HepG2 (cell line): ENCODE measurements around the gene VPS4A. TPM values are rescaled to one million over a fixed set of nuclear protein-coding genes. Genes with fewer than 3 reads are reported as not detected.

Source experiments
- AGO1 ChIP-seq: fragments of 200-400 bp; formaldehyde crosslinking; IDR thresholded peaks from 2 replicates; pipeline ENCODE4 v1.6.1; 2017; ENCODE audit warnings: mild to moderate bottlenecking, low read depth, low read length, moderate library complexity; ENCODE audit not compliant: poor library complexity, severe bottlenecking
- ASH2L ChIP-seq: fragments of 300-600, 200-600 bp; sonication (generic); IDR thresholded peaks from 2 replicates; pipeline ENCODE4 v1.7.0; 2017; ENCODE audit warnings: low read depth, mild to moderate bottlenecking, moderate library complexity, mixed read lengths, low read length; ENCODE audit not compliant: insufficient read length
- CBX2 ChIP-seq, 2 experiments: fragments of 200-600 bp in 1 of 2; sonication (generic); formaldehyde crosslinking in 1 of 2; IDR thresholded peaks; 2 replicates each; pipeline versions ENCODE4 v1.7.0 to v1.8.1; 2018 to 2022; ENCODE audit warnings: low read depth in 2 of 2, low read length in 1 of 2, mild to moderate bottlenecking in 1 of 2, missing genetic modification reagents in 1 of 2
- DNMT3B ChIP-seq: conservative IDR thresholded peaks from 2 replicates; pipeline ENCODE4 v1.6.1; 2016; ENCODE audit warnings: missing biosample characterization, control low read depth
- ETS1 ChIP-seq: sonication (generic); formaldehyde crosslinking; IDR thresholded peaks from 2 replicates; pipeline ENCODE4 v1.4.0; 2020; ENCODE audit warnings: missing genetic modification reagents
- HNRNPH1 ChIP-seq: fragments of 200-400 bp; formaldehyde crosslinking; optimal IDR thresholded peaks from 2 replicates; pipeline ENCODE3; 2017; ENCODE audit warnings: mild to moderate bottlenecking, low read depth, low read length
- MBNL3 ChIP-seq: fragments of 250-450 bp; sonication (Bioruptor Pico); conservative IDR thresholded peaks from 2 replicates; pipeline ENCODE4 v1.8.0; 2022; ENCODE audit warnings: mild to moderate bottlenecking, inconsistent platforms
- ONECUT2 ChIP-seq: sonication (generic); formaldehyde crosslinking; IDR thresholded peaks from 2 replicates; pipeline ENCODE4 v1.4.0; 2020; ENCODE audit warnings: missing genetic modification reagents
- PLSCR1 ChIP-seq: sonication (generic); formaldehyde crosslinking; IDR thresholded peaks from 2 replicates; pipeline ENCODE4 v1.5.0; 2020; ENCODE audit warnings: missing genetic modification reagents, mild to moderate bottlenecking, borderline replicate concordance
- POLR2AphosphoS2 ChIP-seq: IDR thresholded peaks from 2 replicates; pipeline ENCODE4 v1.6.1; 2011; ENCODE audit warnings: low read depth, low read length, improper control_type of control experiment
- SATB2 ChIP-seq: sonication (generic); formaldehyde crosslinking; IDR thresholded peaks from 2 replicates; pipeline ENCODE4 v1.5.0; 2020; ENCODE audit warnings: missing genetic modification reagents
- SRSF1 ChIP-seq: fragments of 200-400 bp; formaldehyde crosslinking; optimal IDR thresholded peaks from 2 replicates; pipeline ENCODE3; 2017; ENCODE audit warnings: mild to moderate bottlenecking, low read depth, low read length, moderate library complexity
- TOPORS ChIP-seq: sonication (generic); formaldehyde crosslinking; IDR thresholded peaks from 2 replicates; pipeline ENCODE4 v1.8.0; 2023; ENCODE audit warnings: mild to moderate bottlenecking, missing genetic modification reagents
- YEATS2 ChIP-seq: sonication (generic); formaldehyde crosslinking; IDR thresholded peaks from 2 replicates; pipeline ENCODE4 v1.4.0; 2020; ENCODE audit warnings: missing genetic modification reagents, borderline replicate concordance
- ZKSCAN5 ChIP-seq: sonication (generic); formaldehyde crosslinking; IDR thresholded peaks from 2 replicates; pipeline ENCODE4 v1.5.1; 2020; ENCODE audit warnings: mild to moderate bottlenecking, missing genetic modification reagents
- ZNF12 ChIP-seq: sonication (generic); formaldehyde crosslinking; IDR thresholded peaks from 2 replicates; pipeline ENCODE4 v1.5.0; 2020; ENCODE audit warnings: missing genetic modification reagents
- ZNF160 ChIP-seq: sonication (generic); formaldehyde crosslinking; IDR thresholded peaks from 2 replicates; pipeline ENCODE4 v1.8.0; 2022; ENCODE audit warnings: mild to moderate bottlenecking, inconsistent platforms, missing genetic modification reagents
- ZNF260 ChIP-seq: sonication (generic); formaldehyde crosslinking; IDR thresholded peaks from 2 replicates; pipeline ENCODE4 v1.4.0; 2020; ENCODE audit warnings: missing genetic modification reagents, low read depth, mild to moderate bottlenecking, borderline replicate concordance
- ZNF337 ChIP-seq: sonication (generic); formaldehyde crosslinking; IDR thresholded peaks from 2 replicates; pipeline ENCODE4 v1.5.1; 2020; ENCODE audit warnings: missing genetic modification reagents, low read depth, mild to moderate bottlenecking, borderline replicate concordance
- ZNF33B ChIP-seq: sonication (generic); formaldehyde crosslinking; IDR thresholded peaks from 2 replicates; pipeline ENCODE4 v1.5.1; 2020; ENCODE audit warnings: mild to moderate bottlenecking, missing genetic modification reagents
- ZNF546 ChIP-seq: sonication (generic); formaldehyde crosslinking; conservative IDR thresholded peaks from 2 replicates; pipeline ENCODE4 v1.8.1; 2023; ENCODE audit warnings: mild to moderate bottlenecking, missing genetic modification reagents
- ZNF567 ChIP-seq: sonication (generic); formaldehyde crosslinking; IDR thresholded peaks from 2 replicates; pipeline ENCODE4 v1.8.1; 2023; ENCODE audit warnings: mild to moderate bottlenecking, missing genetic modification reagents, borderline replicate concordance
- ZNF891 ChIP-seq: sonication (generic); formaldehyde crosslinking; IDR thresholded peaks from 2 replicates; pipeline ENCODE4 v1.5.0; 2020; ENCODE audit warnings: mild to moderate bottlenecking, missing genetic modification reagents
- polyA plus RNA-seq, 8 experiments: library from polyadenylated mRNA; depleted of rRNA in 3 of 8; stranded (reverse) in 7 of 8; unstranded in 1 of 8; fragments of >200 nt; fragmentation: Illumina TruSeq in 4 of 8; extraction: Trizol in 4 of 8; gene quantifications; 2 replicates each; pipeline versions ENCODE4 v1.2.1 to v1.2.3, GENCODE V29; 2011 to 2016; ENCODE audit warnings: low read depth in 4 of 8, missing spikeins in 1 of 8, mixed read lengths in 1 of 8; ENCODE audit not compliant: insufficient read depth in 1 of 8
- total RNA-seq, 5 experiments: library from RNA; depleted of rRNA; stranded (reverse); fragments of >200 nt; fragmentation: Illumina TruSeq; extraction: Trizol; gene quantifications; 2 replicates each; pipeline ENCODE4 v1.2.3, GENCODE V29; 2016; ENCODE audit warnings: low read depth in 1 of 5

Gene VPS4A
- total and polyA plus RNA-seq, 2 of the 13 experiments (the other 11 are each of a cell fraction or from before 2014, with no cell fraction given): 13.2 to 27.9 TPM

- TF ChIP-seq ETS1 (CRISPR knock-in tag) (no peak), HNRNPH1 (peak; percentile 57), ZNF160 (CRISPR knock-in tag) (peak; percentile 91), PLSCR1 (CRISPR knock-in tag) (0 out of 2 replicates have a peak, but pooled peaks have one; percentile 11), DNMT3B (no peak), AGO1 (no peak), MBNL3 (no peak), ZNF260 (CRISPR knock-in tag) (no peak), CBX2 (IDR thresholded peaks at IDR 0.05; ENCODE audit: low read depth, low read length) (no peak), CBX2 (CRISPR knock-in tag; IDR thresholded peaks at IDR 0.05; ENCODE audit: low read depth) (no peak; the same call in 1 of the 2 replicates), SRSF1 (no peak), ONECUT2 (CRISPR knock-in tag) (no peak; the same call in 1 of the 2 replicates), ZNF337 (CRISPR knock-in tag) (peak; percentile 50; the same call in 1 of the 2 replicates), SATB2 (CRISPR knock-in tag) (0 out of 2 replicates have a peak, but pooled peaks have one; percentile 24), ZKSCAN5 (no peak), ZNF891 (no peak; the same call in 1 of the 2 replicates), ZNF567 (CRISPR knock-in tag) (peak; percentile 90; the same call in 1 of the 2 replicates), TOPORS (CRISPR knock-in tag) (peak; percentile 90; the same call in 1 of the 2 replicates), POLR2AphosphoS2 (no peak), ZNF12 (no peak), ZNF33B (CRISPR knock-in tag) (peak; percentile 86; the same call in 1 of the 2 replicates), ASH2L (peak; percentile 92), YEATS2 (peak; percentile 89), ZNF546 (CRISPR knock-in tag) (peak; percentile 93)
Measured at GRCh38 chr16:69330286-69331109, 19.3 kb downstream of the VPS4A start, which contains the start of gene PDF (continued).
